Tibial nerve (tissue), 4 donors: ENCODE results near the gene PSMA7. TPM values are rescaled to one million over a fixed set of nuclear protein-coding genes. Genes with fewer than 3 reads are reported as not detected.

ENCODE experiments used
- DNase-seq, 2 donors: peaks; one replicate each; pipeline ENCODE4 v3.0.0-alpha.2; 2019; ENCODE audit warnings: low spot score in 2 of 2
- H3K27ac ChIP-seq, 4 donors: fragments of 200-600 bp; sonication (generic) in 3 of 4; one replicate each; pipeline ENCODE4 v1.5.1; 2017 to 2019; ENCODE audit warnings: mild to moderate bottlenecking in 1 of 4
- H3K27me3 ChIP-seq, 2 donors: fragments of 200-600 bp; sonication (generic) in 1 of 2; one replicate each; pipeline versions ENCODE4 v1.5.1 to v1.6.0; 2017 to 2019
- H3K36me3 ChIP-seq, 3 donors: fragments of 200-600 bp; sonication (generic); one replicate each; pipeline ENCODE4 v1.5.1; 2018 to 2019
- H3K4me1 ChIP-seq, 4 donors: fragments of 200-600 bp; sonication (generic) in 3 of 4; one replicate each; pipeline ENCODE4 v1.5.1; 2017 to 2019
- H3K4me3 ChIP-seq, 4 donors: fragments of 200-600 bp; sonication (generic) in 3 of 4; one replicate each; pipeline ENCODE4 v1.5.1; 2017 to 2019; ENCODE audit warnings: mild to moderate bottlenecking in 1 of 4, moderate library complexity in 1 of 4
- H3K9me3 ChIP-seq, 4 donors: fragments of 200-600 bp; sonication (generic) in 3 of 4; one replicate each; pipeline ENCODE4 v1.5.1; 2017 to 2019
- EP300 ChIP-seq, 2 donors: sonication (generic); formaldehyde crosslinking; IDR thresholded peaks; one replicate each; pipeline ENCODE4 v1.6.1; 2017; ENCODE audit warnings: antibody characterized with exemption in 2 of 2, mild to moderate bottlenecking in 1 of 2
- POLR2A ChIP-seq, 2 donors: fragments of 450-650 bp; IDR thresholded peaks; one replicate each; pipeline ENCODE4 v1.6.1; 2017; ENCODE audit warnings: antibody characterized with exemption in 2 of 2, mild to moderate bottlenecking in 2 of 2, moderate library complexity in 2 of 2
- WGBS, 2 donors: methylation state at CpG; one replicate each; pipeline ENCODE4 v1.1.5; 2018; 5-methylcytosine and 5-hydroxymethylcytosine counted together
- total RNA-seq, 4 donors: library from RNA; depleted of rRNA; stranded (reverse); fragments of >200 nt; gene quantifications; one replicate each; pipeline ENCODE4 v1.1.0, GENCODE V29; 2016
- TF ChIP-seq, protein P1 (sequence below), 5 experiments: fragments of 200-600 bp in 3 of 5; fragments of 450-650 bp in 2 of 5; sonication (generic) in 3 of 5; IDR thresholded peaks; one replicate each; pipeline ENCODE4 v1.5.1; 2016 to 2019; ENCODE audit warnings: antibody characterized with exemption in 5 of 5, mild to moderate bottlenecking in 3 of 5, moderate library complexity in 2 of 5

PSMA7 gene
- total RNA-seq, 4 donors from 2014 or later = 213 to 377 (median 341) TPM

DNA sequence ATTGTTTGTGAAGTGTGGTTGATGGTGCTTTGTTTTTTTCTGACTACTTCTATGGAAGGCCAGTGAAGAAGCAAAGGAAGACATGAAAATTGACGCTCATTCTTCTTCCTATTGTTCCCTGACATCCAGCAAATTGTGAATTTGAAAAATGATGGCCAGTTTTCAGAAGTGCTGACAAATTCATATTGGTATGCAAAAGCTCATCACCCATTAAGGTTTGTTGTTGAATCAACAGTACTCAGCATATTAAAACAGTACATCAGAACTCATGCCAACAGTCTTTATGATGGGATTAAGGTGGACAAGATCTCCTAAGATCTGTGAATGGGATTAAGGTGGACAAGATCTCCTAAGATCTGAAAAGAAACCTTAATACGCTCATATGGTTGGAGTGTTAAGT, 38.6 kb upstream of the PSMA7 start:
- TF ChIP-seq, protein P1, sequence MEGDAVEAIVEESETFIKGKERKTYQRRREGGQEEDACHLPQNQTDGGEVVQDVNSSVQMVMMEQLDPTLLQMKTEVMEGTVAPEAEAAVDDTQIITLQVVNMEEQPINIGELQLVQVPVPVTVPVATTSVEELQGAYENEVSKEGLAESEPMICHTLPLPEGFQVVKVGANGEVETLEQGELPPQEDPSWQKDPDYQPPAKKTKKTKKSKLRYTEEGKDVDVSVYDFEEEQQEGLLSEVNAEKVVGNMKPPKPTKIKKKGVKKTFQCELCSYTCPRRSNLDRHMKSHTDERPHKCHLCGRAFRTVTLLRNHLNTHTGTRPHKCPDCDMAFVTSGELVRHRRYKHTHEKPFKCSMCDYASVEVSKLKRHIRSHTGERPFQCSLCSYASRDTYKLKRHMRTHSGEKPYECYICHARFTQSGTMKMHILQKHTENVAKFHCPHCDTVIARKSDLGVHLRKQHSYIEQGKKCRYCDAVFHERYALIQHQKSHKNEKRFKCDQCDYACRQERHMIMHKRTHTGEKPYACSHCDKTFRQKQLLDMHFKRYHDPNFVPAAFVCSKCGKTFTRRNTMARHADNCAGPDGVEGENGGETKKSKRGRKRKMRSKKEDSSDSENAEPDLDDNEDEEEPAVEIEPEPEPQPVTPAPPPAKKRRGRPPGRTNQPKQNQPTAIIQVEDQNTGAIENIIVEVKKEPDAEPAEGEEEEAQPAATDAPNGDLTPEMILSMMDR (IDR thresholded peaks at IDR 0.05) = no peak
- no peak for TF ChIP-seq EP300 (IDR thresholded peaks at IDR 0.05)
- no peak for TF ChIP-seq POLR2A (IDR thresholded peaks at IDR 0.05)
- DNase-seq = no peak
- H3K4me1 ChIP-seq = peaks cover 0 to 35% (median 13%) of the 10 kb centered on the region in 4 donors
- peak overlapping the region in 1 of 4 donors; percentile 76 for H3K4me3 ChIP-seq
- no peaks in the 10 kb centered on the region for H3K27me3 ChIP-seq
- H3K36me3 ChIP-seq = peaks cover 0 to 26% (median 0%) of the 10 kb centered on the region in 3 donors
- 76% methylated on average over 2 of the region's 2 CpGs for whole genome bisulfite sequencing, 2 donors
- H3K27ac ChIP-seq = no peak overlapping the region
- H3K9me3 ChIP-seq = no peaks in the 10 kb centered on the region

DNA sequence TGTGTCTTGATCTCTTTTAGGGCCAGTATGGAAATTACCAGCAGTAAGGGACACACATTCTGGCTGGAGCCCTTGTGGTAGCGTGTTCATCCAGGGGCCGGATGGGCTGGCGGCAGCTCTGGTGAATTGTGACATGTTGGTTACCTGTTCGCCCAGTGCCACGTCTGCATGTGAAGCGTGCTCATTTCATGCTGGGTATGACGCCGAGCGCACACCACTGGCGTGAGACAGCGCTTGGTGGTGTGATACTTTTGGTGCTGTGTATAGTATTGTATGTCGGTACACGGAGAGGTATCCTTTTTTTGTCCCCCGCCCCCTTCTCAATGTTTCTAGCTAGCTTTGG, 35.9 kb upstream of the PSMA7 start:
- TF ChIP-seq, protein P1 (IDR thresholded peaks at IDR 0.05) = no peak
- no peak for TF ChIP-seq EP300 (IDR thresholded peaks at IDR 0.05)
- no peak for TF ChIP-seq POLR2A (IDR thresholded peaks at IDR 0.05)
- no peak overlapping the region for H3K4me3 ChIP-seq
- peaks cover 0 to 51% (median 0%) of the 10 kb centered on the region in 3 donors for H3K36me3 ChIP-seq
- WGBS, 2 donors = 96 to 97% methylated on average over 14 of the region's 14 CpGs
- no peaks in the 10 kb centered on the region for H3K27me3 ChIP-seq
- no peak for DNase-seq
- peaks cover 0 to 20% (median 8%) of the 10 kb centered on the region in 4 donors for H3K4me1 ChIP-seq
- no peak overlapping the region for H3K27ac ChIP-seq
- no peaks in the 10 kb centered on the region for H3K9me3 ChIP-seq

DNA sequence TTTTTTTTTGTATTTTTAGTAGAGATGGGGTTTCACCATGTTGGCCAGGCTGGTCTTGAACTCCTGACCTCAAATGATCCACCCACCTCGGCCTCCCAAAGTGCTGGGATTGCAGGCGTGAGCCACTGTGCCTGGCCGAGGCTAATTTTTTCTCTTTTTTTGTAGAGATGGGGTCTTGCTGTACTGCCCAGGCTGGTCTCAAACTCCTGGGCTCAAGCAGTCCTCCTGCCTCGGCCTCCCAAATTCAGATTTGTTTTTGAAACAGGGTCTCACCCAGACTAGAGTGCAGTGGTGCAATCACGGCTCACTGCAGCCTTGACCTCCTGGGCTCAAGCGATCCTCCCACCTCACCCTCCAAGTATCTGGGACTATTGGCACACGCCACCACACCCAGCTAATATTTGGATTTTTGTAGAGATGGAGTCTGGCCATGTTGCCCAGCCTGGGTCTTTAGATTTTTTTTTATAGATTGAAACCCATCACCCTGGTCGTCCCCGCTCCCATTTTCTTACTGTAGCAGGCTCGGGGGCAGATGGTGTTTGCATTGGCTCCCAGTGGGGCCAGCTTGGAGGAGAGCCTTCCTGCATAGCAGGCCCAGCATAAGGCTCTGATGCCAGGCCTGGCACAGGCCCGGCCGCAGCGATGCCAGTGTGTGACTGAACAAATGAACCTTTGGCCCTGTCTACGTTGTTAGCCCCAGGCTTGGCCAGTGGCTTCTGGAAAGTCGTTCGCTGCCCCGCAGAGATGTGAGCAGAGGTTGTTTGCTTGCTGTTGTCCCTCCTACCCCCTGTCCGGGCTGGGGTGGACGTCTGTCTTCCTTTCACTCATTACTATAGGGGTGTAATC, 35.3 kb upstream of the PSMA7 start:
- no peak for DNase-seq
- H3K36me3 ChIP-seq = peaks cover 0 to 57% (median 0%) of the 10 kb centered on the region in 3 donors
- TF ChIP-seq, protein P1 (IDR thresholded peaks at IDR 0.05) = no peak
- no peak for TF ChIP-seq POLR2A (IDR thresholded peaks at IDR 0.05)
- no peak for TF ChIP-seq EP300 (IDR thresholded peaks at IDR 0.05)

DNA sequence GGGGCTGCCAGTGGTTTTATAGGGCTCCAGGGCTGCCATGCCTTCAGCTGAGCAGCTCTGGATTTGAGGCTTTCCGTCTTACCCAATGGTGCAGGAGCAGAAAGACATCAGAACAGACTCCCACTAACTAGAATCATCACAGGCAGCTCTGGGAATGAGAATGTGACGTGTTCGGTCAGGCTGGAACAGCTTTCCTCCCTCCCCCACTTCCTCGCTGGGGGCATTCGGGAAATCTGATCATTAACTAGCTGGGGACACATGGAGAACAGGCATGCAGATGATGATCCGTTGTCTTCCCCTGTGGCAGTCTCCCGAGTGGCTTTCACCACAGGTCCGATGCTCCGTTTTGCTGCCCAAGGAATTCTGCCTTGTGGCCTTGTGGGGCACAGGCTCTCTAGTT, 34.1 kb upstream of the PSMA7 start:
- peaks cover 0 to 11% (median 0%) of the 10 kb centered on the region in 4 donors for H3K4me1 ChIP-seq
- peaks cover 0 to 69% (median 0%) of the 10 kb centered on the region in 3 donors for H3K36me3 ChIP-seq
- no peak for TF ChIP-seq EP300 (IDR thresholded peaks at IDR 0.05)
- no peak for TF ChIP-seq POLR2A (IDR thresholded peaks at IDR 0.05)
- TF ChIP-seq, protein P1 (IDR thresholded peaks at IDR 0.05) = no peak
- no peaks in the 10 kb centered on the region for H3K27me3 ChIP-seq
- no peak overlapping the region for H3K27ac ChIP-seq
- H3K9me3 ChIP-seq = no peaks in the 10 kb centered on the region
- no peak for DNase-seq
- WGBS, 2 donors = 82 to 84% methylated on average over 9 of the region's 9 CpGs
- no peak overlapping the region for H3K4me3 ChIP-seq

More for the DNA sequence above, 35.3 kb upstream of the PSMA7 start:
- peaks cover 0 to 14% (median 2%) of the 10 kb centered on the region in 4 donors for H3K4me1 ChIP-seq
- H3K27ac ChIP-seq = no peak overlapping the region
- H3K27me3 ChIP-seq = no peaks in the 10 kb centered on the region
- H3K4me3 ChIP-seq = no peak overlapping the region
- WGBS, 2 donors = 92 to 93% methylated on average over 19 of the region's 19 CpGs
- H3K9me3 ChIP-seq = no peaks in the 10 kb centered on the region

DNA sequence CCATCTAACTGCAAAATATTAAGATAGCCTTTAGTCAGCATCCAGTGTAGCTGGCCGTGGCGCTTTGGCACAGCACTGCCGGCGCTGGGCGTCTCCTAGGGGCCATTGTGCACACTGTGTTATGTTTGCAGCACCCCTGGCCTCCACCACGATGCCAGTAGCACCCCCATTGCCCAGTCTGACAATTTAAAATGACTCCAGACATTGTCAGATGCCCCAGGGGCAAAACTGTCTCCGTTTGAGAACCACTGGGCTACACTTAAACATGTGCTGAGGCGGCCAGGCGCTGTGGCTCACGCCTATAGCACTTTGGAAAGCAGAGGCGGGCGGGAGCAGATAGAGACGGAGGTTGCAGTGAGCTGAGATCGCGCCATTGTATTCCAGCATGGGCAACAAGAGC, 33.7 kb upstream of the PSMA7 start:
- Histone ChIP-seq H3K27me3 (no peaks in the 10 kb centered on the region), H3K36me3 (peaks cover 0 to 70% (median 0%) of the 10 kb centered on the region in 3 donors), H3K27ac (no peak overlapping the region), H3K9me3 (no peaks in the 10 kb centered on the region), H3K4me1 (peaks cover 0 to 6% (median 0%) of the 10 kb centered on the region in 4 donors), H3K4me3 (no peak overlapping the region)
- TF ChIP-seq, protein P1 (IDR thresholded peaks at IDR 0.05) = no peak
- no peak for TF ChIP-seq POLR2A (IDR thresholded peaks at IDR 0.05)
- no peak for TF ChIP-seq EP300 (IDR thresholded peaks at IDR 0.05)
- 85 to 86% methylated on average over 15 of the region's 15 CpGs for WGBS, 2 donors
- no peak for DNase-seq
